ENCODE results near the gene SIRT7.

SIRT7 gene

DNA sequence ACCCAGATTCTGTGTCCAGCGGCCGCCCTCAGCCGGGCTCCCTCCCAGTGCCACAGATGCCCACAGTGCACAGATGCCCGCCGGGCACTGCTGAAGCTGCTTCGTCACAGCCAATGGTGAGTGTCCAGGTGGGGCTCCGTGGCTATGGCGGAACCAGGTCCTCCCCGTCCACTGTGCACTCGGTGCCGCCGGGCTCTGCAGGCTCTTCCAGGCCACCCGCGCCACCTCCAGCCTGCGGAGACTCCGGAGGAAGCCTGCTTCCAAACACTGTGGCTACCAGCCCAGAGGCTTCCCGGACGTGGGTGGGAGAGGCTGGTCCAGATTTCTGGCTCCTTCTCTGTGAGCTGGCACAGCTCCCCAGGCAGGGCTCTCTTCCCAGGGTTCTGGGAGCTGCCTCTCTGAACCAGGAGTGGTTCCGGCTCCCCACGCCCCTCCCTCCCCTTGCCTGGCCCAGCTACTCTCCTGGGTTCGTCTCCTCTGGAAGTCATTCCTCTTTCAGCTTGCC, 22.0 kb upstream of the SIRT7 start:
- DNase-seq (ENCODE audit: low read depth in 1 of 2, low spot score in 1 of 2): no peak
- Histone ChIP-seq H3K27me3 (ENCODE audit: insufficient read depth, poor library complexity, severe bottlenecking) (peaks cover 4% of the 10 kb centered on the region), H3K4me3 (replicated peaks; ENCODE audit: insufficient read depth, low read length) (no peak overlapping the region), H3K27ac (replicated peaks) (no peak overlapping the region)
- no peak for TF ChIP-seq POLR2AphosphoS5 (IDR thresholded peaks at IDR 0.05; ENCODE audit: low read depth)
- TF ChIP-seq SPI1 (IDR thresholded peaks at IDR 0.05; ENCODE audit: borderline replicate concordance, low read depth): no peak
- no peak for TF ChIP-seq GABPA (IDR thresholded peaks at IDR 0.05; ENCODE audit: low read depth)
- TF ChIP-seq, protein P1, sequence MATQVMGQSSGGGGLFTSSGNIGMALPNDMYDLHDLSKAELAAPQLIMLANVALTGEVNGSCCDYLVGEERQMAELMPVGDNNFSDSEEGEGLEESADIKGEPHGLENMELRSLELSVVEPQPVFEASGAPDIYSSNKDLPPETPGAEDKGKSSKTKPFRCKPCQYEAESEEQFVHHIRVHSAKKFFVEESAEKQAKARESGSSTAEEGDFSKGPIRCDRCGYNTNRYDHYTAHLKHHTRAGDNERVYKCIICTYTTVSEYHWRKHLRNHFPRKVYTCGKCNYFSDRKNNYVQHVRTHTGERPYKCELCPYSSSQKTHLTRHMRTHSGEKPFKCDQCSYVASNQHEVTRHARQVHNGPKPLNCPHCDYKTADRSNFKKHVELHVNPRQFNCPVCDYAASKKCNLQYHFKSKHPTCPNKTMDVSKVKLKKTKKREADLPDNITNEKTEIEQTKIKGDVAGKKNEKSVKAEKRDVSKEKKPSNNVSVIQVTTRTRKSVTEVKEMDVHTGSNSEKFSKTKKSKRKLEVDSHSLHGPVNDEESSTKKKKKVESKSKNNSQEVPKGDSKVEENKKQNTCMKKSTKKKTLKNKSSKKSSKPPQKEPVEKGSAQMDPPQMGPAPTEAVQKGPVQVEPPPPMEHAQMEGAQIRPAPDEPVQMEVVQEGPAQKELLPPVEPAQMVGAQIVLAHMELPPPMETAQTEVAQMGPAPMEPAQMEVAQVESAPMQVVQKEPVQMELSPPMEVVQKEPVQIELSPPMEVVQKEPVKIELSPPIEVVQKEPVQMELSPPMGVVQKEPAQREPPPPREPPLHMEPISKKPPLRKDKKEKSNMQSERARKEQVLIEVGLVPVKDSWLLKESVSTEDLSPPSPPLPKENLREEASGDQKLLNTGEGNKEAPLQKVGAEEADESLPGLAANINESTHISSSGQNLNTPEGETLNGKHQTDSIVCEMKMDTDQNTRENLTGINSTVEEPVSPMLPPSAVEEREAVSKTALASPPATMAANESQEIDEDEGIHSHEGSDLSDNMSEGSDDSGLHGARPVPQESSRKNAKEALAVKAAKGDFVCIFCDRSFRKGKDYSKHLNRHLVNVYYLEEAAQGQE (IDR thresholded peaks at IDR 0.05; ENCODE audit: insufficient replicate concordance, low read depth): no peak

DNA sequence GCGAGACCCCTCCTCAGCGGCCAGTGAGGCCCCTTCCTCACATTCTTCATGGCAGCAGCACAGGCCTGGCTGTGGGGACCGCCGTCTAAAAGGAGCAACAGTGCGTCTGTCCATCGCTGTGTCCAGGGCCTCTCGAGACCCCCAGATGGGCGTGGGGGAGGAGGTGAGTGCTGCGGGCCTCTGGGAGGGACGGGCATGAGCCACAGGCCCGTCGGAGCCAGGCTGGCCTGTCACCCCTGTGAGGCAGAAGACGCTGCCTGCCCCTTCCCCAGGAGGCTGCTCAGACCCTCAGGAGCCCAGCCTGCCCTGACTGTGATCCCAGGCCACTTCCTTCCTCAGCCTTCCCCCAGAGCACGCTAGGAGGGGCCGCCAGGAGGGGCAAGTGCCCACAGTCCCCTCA, 21.2 kb upstream of the SIRT7 start:
- TF ChIP-seq, protein P1 (IDR thresholded peaks at IDR 0.05; ENCODE audit: insufficient replicate concordance, low read depth): no peak
- no peak for TF ChIP-seq SPI1 (IDR thresholded peaks at IDR 0.05; ENCODE audit: borderline replicate concordance, low read depth)
- TF ChIP-seq POLR2AphosphoS5 (IDR thresholded peaks at IDR 0.05; ENCODE audit: low read depth): no peak
- TF ChIP-seq, protein P2, sequence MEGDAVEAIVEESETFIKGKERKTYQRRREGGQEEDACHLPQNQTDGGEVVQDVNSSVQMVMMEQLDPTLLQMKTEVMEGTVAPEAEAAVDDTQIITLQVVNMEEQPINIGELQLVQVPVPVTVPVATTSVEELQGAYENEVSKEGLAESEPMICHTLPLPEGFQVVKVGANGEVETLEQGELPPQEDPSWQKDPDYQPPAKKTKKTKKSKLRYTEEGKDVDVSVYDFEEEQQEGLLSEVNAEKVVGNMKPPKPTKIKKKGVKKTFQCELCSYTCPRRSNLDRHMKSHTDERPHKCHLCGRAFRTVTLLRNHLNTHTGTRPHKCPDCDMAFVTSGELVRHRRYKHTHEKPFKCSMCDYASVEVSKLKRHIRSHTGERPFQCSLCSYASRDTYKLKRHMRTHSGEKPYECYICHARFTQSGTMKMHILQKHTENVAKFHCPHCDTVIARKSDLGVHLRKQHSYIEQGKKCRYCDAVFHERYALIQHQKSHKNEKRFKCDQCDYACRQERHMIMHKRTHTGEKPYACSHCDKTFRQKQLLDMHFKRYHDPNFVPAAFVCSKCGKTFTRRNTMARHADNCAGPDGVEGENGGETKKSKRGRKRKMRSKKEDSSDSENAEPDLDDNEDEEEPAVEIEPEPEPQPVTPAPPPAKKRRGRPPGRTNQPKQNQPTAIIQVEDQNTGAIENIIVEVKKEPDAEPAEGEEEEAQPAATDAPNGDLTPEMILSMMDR (IDR thresholded peaks at IDR 0.05; ENCODE audit: insufficient read depth, low read length): no peak
- no peak for TF ChIP-seq GABPA (IDR thresholded peaks at IDR 0.05; ENCODE audit: low read depth)
- Histone ChIP-seq H3K27me3 (ENCODE audit: insufficient read depth, poor library complexity, severe bottlenecking) (peaks cover 4% of the 10 kb centered on the region), H3K4me3 (replicated peaks; ENCODE audit: insufficient read depth, low read length) (no peak overlapping the region), H3K27ac (replicated peaks) (no peak overlapping the region)
- no peak for DNase-seq (ENCODE audit: low read depth in 1 of 2, low spot score in 1 of 2)

DNA sequence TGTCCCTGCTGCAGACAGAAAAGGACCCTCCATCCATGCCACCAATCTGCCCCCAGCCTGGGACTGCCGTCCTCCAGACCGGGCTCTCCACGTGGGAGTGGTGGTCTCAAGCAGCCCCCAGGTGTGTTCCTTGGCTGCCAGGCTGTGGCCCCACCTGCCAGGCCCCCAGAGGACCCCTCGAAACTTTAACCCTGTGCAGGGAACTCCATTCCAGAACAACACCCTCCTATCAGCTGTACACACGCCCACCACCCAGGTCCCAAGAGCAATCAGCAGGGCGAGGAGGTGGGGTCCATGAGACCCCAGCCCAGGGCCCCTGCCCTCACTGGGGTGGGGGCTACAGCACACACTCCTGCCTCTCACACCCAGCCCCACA, 17.7 kb upstream of the SIRT7 start:
- DNase-seq (ENCODE audit: low read depth in 1 of 2, low spot score in 1 of 2): no peak
- H3K4me3 ChIP-seq (replicated peaks; ENCODE audit: insufficient read depth, low read length): no peak overlapping the region
- no peak overlapping the region for H3K27ac ChIP-seq (replicated peaks)
- TF ChIP-seq, protein P2 (IDR thresholded peaks at IDR 0.05; ENCODE audit: insufficient read depth, low read length): no peak
- no peak for TF ChIP-seq SPI1 (IDR thresholded peaks at IDR 0.05; ENCODE audit: borderline replicate concordance, low read depth)
- TF ChIP-seq POLR2AphosphoS5 (IDR thresholded peaks at IDR 0.05; ENCODE audit: low read depth): no peak
- TF ChIP-seq, protein P1 (IDR thresholded peaks at IDR 0.05; ENCODE audit: insufficient replicate concordance, low read depth): no peak
- TF ChIP-seq GABPA (IDR thresholded peaks at IDR 0.05; ENCODE audit: low read depth): no peak
- no peaks in the 10 kb centered on the region for H3K27me3 ChIP-seq (ENCODE audit: insufficient read depth, poor library complexity, severe bottlenecking)

Measured in HL-60 (cell line).